CD4-positive, alpha-beta T cell treated with Interleukin-12 subunit alpha and Interleukin-12 subunit beta, for 1 hour (primary cell): ENCODE data around the gene ODF2L.

ENCODE experiments used
- DNase-seq: peaks from one replicate; pipeline ENCODE4 v3.0.0-alpha.2; 2020

Gene ODF2L, protein sequence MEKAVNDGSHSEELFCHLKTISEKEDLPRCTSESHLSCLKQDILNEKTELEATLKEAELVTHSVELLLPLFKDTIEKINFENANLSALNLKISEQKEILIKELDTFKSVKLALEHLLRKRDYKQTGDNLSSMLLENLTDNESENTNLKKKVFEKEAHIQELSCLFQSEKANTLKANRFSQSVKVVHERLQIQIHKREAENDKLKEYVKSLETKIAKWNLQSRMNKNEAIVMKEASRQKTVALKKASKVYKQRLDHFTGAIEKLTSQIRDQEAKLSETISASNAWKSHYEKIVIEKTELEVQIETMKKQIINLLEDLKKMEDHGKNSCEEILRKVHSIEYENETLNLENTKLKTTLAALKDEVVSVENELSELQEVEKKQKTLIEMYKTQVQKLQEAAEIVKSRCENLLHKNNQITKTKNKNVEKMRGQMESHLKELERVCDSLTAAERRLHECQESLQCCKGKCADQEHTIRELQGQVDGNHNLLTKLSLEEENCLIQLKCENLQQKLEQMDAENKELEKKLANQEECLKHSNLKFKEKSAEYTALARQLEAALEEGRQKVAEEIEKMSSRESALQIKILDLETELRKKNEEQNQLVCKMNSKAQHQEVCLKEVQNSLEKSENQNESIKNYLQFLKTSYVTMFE

DNA sequence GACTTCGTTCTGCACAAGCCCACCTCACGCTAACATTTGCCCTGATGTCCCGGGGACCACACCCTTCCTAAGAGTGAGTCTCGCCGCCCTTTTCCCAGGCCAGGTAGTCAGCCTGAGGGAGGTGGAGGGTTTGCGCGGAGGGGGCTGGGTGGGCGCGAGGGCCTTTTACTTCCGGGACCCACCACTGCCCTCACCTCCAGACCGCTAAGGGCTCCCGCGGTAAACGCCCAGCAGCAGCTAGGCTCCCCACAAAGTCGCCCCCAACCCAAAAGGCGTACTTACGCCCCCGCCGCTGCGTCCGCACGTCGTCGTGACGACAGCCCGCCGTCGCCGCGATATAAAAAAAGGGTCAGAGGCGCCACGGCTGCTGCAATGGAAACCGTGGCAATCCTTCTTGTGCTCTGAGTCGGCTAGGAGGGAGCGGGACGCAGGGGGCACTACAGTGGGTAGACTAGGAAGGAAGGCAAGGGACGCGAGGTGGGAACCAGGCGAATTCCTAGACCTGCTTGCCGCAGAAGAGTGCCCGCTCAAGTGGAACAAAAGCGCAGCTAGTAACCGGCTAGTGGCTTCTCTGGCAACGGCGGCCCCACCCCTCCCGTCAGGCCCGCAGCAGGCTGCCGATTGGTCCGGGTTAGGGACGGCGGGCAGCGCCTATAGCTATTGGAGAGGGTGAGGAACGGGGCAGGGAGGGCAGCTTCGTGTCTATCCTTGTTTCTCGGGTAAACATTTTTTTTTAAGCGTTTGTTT, at the start of gene ODF2L:
Gene ODF2L, minus strand, starts transcription at position 573 of the 747 bp plus-strand sequence. CDS start 9,296 bp downstream, outside the sequence.
- DNase-seq = peak; percentile 89

DNA sequence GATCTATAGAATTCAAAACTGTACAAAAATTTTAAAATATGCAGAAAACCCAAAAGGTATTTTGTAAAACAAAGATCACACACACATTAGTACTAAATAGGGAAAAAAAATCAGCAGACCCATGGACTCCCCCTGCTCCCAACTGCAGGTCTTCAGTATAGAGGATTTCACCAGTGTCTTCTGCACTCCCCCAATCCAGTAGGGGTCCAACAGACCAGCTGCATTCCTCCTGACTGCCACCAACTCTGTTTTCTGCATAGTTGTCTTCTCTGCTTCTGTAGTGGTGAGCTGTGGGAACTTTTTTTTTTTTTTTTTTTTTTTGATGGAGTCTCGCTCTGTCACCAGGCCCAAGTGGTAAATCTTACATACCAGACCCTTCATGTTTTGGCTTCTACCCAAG, 49.8 kb upstream of the ODF2L start:
- no peak for DNase-seq

DNA sequence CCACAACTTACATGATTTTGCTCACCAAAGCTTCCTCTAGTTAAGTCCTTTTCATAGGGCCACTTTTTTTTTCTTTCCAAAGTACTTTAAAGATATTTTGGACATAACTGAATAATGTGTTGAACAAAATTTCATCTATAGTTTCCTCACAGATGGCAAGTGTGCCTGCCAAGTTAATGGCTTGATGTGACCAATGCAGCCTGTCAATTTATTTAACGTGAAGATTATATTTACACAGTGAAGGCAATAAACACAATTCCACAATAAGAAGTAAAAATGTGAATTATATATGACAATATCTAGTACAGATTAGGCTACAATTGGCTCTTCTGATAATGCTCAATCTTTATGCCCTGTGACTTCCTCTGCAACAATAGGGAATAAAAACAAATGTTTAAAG, 45.9 kb upstream of the ODF2L start:
- no peak for DNase-seq

DNA sequence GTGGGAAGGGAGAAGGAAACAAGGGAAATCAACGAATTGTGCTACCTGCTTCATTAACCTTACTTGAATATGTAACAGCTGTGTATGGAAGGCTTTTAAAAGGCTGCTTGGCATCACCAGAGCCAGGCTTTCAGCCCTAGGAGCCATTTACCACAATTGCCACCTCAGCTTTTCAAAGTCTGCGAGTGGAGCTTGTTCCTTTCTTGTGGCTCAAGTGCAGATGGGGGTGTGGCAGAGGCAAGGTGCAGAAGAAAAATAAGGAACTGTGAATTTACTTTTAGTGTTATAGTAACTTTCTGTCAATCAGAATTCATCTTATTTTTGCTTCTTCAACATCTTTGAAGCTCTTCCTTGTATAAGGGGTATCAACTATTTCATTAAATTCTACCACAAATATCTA, 45.5 kb upstream of the ODF2L start:
- peak; percentile 24 for DNase-seq

DNA sequence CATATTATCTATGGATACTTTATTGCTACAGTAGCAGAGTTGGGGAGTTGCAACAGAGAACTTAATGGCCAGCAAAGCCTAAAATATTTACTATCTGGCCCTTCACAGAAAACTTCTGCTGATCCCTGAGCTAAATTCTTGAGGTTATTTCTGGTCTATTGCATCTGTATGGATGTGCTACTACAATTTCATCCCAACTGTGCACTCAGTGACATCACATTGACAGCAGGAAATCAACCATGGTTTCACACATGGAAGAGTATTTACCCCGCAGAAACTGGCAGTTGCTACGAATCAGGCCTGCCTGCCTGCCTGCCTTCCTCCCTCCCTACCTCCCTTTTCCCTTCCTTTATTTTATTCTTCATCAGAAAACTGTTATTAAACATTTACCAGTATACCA, 39.9 kb upstream of the ODF2L start:
- no peak for DNase-seq

DNA sequence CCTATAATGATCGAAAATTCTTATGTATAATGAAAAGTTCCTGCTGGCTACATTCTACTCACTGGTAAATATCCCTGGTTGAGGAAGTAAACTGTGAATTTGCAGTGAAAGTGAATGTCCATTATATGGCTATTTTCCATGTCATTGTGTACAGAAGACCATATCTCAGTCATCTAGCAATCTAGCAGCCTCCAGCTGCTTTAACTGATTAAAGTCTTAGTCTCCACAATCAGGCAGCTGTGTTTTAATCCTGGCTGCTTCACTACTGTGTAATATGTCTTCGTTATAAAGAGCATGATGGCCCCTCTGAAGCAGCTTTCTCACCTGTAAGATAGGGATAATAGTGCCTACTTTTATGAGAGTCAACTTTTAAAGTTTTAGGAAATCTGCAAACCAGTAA, 39.2 kb upstream of the ODF2L start:
- no peak for DNase-seq

DNA sequence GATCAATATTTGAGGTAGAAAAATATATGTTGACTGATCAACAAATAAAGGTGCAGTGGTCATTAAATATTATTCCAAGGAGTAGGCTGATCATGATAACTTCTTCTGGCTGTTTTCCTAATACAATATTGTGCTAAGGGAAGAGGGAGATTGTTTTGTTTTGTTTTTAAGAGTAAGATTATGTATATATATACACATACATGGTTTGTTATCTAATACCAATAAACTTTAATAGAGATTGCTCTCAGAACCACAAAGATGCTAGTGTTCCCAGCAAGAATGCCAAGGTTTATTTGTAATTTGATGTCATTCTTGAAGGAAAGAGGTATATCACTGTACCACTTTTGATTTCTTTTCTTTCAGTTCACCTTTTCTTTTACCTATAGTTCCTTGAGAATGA, 37.9 kb upstream of the ODF2L start:
- no peak for DNase-seq

DNA sequence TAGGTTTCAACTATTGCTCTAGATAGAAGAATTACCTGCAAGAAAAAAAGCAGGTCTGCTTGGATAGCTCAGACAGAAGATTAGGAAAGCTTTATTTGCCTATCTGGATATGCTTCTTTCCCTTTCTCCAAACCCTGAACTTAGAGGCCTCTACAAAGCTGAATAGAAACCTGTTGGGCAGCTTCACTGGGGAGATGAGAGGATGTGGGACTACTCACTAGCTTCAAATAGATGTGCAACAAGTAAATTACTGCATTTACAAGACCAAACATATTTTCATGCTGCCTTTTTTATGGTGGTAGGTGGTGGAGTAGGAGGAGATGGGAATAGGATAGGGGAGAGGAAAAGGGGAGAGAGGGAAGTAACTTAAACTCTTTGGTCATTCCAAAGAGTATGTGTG, 34.3 kb upstream of the ODF2L start:
- no peak for DNase-seq

DNA sequence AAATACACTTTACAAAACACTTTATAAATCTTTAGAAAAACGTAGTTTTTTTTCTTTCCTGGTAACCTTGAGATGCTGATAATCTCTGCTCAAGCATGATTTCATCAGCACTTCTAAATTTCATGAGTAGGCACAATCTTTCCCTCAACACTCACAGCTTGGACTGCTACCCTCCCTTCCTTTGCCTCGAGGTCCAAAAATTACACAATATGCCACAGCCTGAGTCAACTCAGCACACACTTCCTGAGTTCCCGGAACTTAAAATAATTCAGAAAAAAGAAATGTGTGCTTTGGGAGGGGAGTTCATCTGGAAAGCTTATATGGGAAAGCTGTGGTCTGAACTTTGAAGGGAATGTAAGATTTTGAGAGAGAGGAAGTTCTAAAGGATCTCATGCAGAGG, 33.7 kb upstream of the ODF2L start:
- no peak for DNase-seq

DNA sequence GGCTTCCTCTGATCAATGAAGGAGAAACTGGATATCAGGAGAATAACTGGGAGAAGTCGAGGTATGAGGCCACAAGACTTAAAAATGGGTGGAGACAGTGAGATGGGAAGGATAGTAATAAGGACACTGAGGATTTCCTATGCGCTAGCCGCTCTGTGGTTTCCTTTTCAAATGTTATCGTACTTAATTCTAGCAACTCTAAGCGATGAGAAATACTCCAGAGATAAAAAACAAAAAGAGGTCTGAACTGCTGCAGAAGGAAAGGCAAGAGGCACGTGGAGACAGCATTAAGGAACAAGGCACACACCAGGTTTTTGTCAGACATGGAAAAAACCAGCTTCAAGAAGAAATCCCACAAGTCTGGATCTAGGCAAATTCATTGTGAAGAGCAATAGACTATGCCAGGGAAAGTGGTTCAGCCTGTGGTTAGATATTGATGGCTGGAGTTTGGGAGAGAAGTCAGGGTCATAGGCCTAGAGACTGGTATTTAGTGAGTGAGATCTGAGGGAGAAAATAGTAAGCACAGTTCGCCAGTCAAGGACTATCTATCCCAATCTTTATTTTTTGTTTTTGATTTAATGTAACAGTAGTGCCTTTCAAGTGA, 33.1 kb upstream of the ODF2L start:
- DNase-seq = no peak

DNA sequence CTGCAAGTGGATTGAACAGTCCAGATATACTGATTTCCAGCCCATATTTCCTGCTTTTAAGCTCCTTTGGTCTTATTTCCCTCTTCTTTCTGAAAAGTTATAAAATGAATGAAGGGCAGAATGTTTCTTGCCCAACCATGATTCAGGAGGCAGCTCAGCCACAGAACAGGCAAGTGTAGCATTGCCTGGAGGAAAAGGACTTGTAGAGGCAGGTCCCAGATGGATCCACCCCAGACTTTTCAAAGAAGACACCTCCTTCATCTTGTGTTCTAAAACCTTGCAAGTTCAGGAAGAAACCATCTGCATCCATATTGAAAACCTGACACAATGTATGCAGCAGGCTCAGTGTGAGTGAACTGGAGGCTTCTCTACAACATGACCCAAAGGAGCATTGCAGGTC, 27.8 kb upstream of the ODF2L start, which contains the start of gene CLCA2:
Gene CLCA2, plus strand, starts transcription at position 299 of the 400 bp plus-strand sequence. Its CDS starts 77 bp downstream, at position 376.
- no peak for DNase-seq

DNA sequence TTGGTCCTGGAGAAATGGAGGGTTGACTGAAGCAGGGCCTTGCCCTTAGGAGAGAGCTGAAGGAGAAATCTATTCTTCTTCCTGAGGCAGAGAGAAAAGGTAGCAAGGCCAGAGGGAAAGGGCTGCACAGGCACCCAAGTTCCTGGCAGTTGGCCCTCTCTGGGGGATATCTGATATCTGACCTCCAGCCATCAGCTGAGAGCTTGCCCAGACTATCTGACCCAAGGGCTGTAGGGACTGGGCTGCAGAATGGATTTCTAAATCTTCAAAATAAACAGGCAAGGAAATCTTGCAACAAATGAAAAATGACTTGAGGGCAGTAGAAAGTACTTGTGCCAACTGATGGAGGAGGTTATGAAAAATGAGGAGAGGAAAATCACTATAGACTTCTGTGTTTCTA, 27.4 kb upstream of the ODF2L start:
- no peak for DNase-seq

DNA sequence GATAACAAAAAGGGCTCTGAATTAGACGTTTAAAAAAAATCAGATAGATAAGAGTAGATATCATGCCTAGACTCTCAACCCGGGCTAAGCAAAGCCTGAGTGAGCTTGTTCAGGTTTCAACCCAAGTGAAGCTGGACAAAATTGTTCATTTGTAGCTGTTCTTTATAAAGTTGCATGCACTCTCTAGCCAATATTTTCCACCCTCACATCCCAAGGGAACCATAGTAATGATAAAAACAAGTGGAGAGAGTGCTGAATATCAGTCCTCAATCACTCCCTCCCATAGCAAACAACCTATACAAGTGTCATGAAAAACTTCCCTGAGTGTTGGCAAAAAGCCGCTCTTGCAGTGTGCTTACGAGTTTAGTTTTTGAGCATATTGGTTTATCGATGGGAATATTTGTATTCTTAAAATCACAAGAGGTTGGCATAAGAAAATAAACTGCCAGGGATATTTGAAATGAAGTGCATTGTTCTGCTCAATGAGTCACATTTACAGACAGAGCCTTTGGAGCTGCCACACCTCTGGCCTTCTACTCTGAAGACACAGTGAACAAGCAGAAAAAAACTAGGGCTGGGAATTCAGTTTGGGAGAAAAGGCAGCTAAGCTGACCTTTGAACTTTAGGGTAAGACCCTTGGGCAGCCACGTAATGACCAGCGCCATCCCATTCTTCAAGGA, 25.6 kb upstream of the ODF2L start:
- no peak for DNase-seq

DNA sequence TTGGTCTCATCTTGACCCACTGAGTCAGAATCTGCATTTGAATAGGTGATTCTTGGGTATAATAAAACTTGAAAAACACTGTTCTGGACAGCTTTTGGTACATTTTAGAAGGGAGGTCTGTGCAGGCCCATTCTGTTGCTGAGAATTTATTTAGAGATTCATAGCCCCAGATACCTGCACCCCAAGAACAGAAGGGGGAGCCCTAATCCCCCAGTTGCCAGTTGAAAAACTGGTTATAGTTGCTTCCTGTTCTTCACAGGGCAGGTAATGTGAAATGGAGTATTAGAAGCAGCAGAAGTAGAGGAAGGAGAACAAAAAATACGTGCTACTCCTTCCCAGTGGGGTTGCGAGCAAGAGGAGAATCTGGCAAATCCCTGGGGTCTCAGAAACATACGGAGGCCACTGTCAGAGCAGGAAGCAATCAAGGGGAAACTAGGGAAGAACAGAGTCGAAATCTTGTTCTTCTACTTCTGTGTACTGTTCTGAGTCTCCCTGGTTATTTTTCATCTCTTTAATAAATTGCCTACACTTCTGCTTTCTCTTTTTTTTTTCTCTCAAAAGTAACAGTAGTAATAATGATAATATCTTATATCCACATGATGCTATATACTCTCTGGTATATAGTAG, 23.3 kb upstream of the ODF2L start:
- DNase-seq = peak; percentile 59

DNA sequence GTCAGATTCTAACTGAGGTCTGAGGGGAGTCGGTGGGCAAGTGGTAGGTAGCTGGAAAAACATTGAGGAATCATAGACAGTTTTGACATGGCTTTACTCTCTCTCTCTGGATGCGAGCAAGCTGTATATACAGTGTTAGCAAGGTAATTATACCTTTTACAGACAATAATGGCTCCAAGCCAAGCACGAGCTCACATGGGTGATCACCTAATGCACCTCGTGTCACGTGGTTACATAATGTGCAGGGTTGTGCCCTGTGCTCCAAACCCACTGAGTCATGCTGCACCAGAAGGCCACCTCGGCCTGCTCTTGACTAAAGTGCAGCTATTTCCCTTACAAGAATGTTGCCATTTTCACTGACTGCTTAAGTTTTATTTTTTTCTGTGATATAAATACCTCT, 20.2 kb upstream of the ODF2L start:
- no peak for DNase-seq

DNA sequence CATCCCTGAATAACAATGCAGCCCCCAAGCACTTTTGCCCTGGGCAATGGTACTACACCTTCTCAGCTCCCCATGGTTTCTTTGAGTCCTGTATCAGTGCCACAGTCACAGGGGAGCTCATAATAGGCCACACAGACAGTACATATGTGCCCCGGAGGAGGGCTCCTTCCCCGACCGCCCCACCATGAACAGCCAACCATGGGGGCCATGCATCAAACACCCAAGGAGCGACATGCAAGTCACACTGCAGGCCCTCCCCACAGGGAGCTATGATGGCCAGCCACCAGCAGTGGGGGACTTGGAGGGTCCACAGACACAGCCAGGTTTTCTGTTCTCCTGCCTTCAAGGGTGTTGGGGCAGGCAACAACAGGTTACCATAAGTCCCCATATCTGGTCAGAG, 14.8 kb upstream of the ODF2L start:
- DNase-seq = no peak

DNA sequence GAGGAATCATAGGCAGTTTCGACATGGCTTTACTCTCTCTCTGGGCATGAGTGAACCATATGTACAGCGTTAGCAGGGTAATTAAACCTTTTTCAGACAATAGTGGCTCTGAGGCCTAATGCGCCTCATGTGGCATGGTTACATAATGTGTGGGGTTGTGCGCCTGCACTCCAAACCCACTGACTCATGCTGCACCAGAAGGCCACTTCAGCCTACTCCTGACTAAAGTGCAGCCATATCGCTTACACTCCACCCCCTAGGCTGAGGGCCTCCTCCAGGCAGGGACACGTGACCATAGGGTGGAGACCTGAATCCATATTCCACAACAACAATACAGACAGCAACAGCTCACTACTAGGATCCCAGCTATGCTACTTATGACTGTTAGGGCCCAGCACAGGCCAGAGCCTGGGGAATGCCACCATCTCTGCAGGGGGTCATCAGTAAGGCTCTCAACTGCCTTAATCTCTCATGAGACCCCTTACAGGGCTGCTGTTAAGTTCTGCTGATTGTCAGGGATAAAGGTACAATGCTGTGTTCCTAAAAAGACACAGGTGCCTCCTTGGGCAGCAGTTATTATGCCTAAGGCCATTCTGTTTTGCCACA, 13.4 kb upstream of the ODF2L start:
- DNase-seq = no peak

DNA sequence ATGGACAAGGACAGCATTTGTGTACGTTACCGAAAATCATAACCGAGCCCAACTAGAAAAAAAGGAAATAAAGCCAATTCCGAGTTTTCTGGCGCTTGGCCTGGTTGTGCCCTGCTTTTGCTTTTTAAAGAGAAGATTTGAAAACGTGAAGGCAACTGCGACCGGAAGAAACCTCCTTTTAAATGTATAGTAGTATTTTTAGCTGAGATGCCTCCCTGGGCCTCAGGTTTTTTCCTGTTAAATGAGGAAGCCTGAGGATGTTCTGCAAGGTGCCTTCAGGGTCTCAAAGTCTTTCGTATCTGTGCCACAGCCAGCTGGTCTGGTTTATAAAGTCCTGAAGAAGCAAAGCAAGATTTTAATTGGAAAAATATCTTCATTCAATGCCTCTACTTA, 371 bp upstream of the ODF2L start:
- DNase-seq = no peak

DNA sequence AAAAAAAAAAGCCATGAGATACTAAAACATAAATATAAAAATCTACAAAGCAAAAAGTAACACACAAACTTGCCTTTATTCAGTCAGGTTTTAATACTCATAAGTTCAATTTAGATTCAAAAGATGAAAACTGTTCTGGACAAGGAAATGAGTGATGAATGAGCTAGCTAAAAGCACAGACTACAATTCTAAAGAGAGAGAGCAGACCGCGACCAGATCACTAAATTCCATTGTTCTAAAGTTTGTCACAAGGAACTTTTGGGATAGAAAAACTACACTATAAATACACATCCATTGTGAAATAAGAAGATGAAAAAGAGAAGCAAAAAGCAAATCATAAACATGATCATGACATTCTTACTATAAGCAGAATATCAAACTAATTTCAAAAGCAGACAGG, 1.7 kb downstream of the ODF2L start:
- DNase-seq = no peak

DNA sequence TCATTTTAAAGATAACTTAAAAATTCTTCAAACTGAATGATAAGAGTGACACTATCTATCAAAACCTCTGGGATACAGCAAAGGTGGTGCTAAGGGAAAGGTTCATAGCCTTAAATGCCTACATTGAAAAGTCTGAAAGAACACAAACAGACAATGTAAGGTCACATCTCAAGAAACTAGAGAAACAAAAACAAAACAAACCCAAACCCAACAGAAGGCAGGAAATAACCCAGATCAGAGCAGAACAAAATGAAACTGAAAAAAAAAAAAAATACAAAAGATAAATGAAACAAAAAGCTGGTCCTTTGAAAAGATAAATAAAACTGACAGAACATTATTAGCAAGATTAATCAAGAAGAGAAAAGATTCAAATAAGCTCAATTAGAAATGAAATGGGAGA, 6.8 kb downstream of the ODF2L start:
- peak; percentile 50 for DNase-seq

DNA sequence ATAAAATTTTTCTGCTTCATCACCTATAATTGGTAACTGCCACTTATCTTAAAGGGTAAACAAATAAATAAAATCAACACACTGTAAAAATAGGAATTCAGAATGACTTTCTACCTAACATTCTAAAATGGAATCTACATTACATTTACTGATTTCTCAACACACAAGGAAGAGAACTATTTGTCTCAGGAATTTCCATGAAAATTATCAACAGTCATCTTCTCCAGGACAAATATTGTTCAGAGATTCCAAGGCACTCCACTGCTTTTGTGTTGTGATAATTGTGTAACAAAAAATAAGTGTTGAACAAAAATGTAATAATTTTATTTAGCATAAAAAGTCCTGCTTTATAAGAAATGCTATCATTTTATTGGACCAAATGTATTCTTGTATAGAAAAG, 7.3 kb downstream of the ODF2L start:
- no peak for DNase-seq
